ENCODE measurements around the gene PPP2R5A.
A peak's percentile ranks its signal among the peaks of the same experiment; 100 is the strongest.
"Not testable (repeated sequence)": the region's sequence is repeated elsewhere in the genome, so short reads cannot be mapped to it uniquely, and the experiment has no call there.

The PPP2R5A gene

GRCh38 chr1:212302745-212303383 is 17.7 kb downstream of the PPP2R5A start:
- peak; percentile 34 for DNase-seq

DNA sequence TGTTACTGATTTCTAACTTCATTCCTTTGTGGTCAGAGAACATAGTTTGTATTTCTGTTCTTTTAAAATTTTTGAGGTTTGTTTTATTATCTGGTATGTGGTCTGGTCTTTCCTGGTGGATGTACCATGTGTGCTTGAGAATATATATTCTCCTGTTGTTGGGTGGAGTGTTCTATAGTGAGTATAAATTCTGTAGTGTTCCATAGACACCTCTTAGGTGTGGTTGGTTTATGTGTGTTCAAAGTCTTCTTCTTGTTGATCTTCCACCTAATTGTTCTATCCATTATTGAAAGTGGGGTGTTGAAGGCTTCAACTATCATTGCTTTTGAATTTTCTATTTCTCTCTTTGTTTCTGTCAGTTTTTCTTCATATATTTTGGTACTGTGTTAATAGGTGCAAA is 20.1 kb downstream of the PPP2R5A start:
- DNase-seq: no peak

GRCh38 chr1:212305984-212306452 is 20.8 kb downstream of the PPP2R5A start:
- not testable (repeated sequence) for DNase-seq

GRCh38 chr1:212309967-212310366 is 24.8 kb downstream of the PPP2R5A start:
- no peak for DNase-seq

GRCh38 chr1:212310383-212310782 is 25.2 kb downstream of the PPP2R5A start:
- no peak for DNase-seq

DNA sequence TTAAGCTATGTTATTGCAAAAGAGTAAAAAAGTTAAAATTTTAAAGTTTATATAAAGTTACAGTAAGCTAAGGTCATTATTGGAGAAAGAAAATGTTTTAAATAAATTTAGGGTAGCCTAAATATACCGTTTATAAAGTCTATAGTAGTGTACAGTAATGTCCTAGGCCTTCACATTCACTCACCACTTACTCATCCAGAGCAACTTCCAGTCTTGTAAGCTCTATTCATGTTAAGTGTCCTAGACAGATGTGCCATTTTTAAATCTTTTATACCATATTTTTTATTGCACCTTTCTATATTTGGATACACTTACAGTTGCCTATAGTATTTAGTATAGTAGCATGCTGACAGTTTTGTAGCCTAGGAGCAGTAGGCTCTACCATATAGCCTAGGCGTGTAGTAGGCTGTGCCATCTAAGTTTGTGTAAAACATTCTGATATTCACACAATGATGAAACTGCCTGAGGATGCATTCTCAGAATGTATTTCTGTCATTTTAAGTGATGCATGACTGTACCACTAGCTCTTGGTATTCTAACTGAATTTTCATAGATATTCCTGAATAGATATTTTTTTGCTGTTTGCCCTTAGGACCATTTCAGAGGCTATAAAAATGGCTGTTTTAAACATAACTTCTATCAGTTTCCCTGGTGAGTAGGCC is 26.8 kb downstream of the PPP2R5A start:
- DNase-seq: peak; percentile 59

DNA sequence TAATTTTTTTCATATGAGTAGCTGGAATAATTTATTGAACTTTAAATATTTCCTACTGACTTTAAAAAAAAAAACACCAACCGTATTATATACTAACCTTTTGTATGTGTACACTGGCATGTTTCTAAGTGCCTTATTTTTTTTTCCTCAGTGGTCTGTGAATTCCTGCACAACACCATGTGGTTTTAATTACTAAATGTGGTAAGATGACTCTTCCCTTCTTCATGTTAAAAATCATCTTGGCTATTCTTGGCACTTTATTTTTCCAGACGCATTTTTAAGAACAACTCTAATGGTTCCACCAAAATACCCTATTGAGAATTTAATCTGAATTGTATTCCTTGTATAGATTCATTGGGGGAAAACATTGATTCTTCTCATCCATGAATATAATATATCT is 28.4 kb downstream of the PPP2R5A start:
- peak; percentile 68 for DNase-seq

GRCh38 chr1:212315184-212315583 is 30.0 kb downstream of the PPP2R5A start:
- no peak for DNase-seq

DNA sequence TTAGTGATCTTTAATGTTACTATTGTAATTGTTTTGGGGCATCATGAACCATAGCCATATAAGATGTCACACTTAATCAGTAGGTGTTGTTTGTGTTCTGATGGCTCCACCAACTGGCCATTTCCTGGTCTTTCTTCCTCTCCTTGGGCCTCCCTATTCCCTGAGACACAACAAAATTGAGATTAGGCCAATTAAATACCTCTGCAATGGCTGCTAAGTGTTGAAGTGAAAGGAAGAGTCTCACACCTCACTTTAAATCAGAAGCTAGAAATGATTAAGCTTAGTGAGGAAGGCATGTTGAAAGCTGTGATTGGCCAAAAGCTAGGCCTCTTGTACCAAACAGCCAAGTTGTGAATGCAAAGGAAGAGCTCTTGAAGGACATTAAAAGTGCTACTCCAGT is 30.7 kb downstream of the PPP2R5A start:
- peak; percentile 34 for DNase-seq

DNA sequence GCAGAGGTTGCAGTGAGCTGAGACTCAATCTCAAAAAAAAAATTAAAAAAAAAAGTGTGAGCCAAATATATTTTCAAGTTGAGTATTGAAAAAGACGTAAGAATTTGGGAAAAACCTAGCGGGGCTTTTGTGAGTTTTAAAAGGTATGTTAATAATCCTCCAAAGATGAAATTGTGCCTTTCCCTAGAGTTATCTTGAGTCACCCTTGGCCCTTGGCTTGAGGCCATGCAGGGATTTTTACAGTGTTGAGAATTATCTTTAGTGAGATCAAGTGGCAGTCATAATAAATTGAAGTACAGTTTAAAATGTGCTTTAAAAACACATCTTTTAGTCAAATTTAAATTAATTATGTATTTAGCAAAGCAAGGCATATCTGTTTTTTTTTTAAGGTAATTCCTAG is 32.7 kb downstream of the PPP2R5A start:
- DNase-seq: no peak

DNA sequence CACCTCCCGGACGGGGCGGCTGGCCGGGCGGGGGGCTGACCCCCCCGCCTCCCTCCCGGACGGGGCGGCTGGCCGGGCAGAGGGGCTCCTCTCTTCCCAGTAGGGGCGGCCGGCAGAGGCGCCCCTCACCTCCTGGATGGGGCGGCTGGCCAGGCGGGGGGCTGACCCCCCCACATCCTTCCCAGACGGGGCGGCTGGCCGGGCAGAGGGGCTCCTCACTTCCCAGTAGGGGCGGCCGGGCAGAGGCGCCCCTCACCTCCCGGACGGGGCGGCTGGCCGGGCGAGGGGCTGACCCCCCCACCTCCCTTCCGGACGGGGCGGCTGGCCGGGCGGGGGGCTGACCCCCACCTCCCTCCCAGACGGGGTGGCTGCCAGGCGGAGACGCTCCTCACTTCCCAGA is 35.8 kb downstream of the PPP2R5A start:
- not testable (repeated sequence) for DNase-seq

DNA sequence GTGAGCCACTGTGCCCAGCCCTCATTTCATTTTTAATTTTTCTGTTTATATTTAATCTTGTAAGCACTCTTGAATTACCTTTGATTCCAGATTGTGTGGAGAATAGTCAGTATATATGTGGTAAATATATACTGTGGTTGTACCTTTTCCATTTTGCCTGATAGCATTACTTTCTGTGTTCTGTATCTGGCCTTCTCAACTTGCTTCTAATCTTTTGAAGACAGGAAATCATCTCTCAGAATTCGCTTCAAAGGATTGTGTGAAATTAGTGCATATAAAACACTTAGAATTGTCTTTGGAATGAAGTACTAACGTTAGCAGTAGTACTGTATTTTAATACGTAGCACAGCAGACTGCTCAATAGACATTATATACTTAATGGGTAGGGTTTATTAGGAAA is 37.9 kb downstream of the PPP2R5A start:
- DNase-seq: no peak

GRCh38 chr1:212326541-212326940 is 41.3 kb downstream of the PPP2R5A start:
- DNase-seq: no peak

DNA sequence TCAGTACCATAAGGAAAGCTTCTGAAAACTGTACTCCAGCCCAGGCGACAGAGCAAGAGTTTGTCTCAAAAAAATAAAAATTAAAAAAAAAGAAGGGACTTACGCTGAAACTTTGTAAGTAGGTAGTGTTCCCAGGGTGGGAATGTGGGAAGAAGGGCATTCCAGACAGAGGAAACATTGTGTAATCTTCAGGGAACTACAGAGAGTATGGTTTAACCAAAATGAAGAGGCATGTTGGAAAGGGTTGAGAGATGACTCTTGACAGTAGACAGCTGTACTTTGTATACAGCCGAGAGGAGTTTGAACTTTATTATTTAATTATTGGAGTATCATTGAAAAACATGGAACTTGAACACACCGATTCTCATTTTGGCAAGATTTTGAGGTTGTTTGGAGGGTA is 43.0 kb downstream of the PPP2R5A start:
- DNase-seq: peak; percentile 11

DNA sequence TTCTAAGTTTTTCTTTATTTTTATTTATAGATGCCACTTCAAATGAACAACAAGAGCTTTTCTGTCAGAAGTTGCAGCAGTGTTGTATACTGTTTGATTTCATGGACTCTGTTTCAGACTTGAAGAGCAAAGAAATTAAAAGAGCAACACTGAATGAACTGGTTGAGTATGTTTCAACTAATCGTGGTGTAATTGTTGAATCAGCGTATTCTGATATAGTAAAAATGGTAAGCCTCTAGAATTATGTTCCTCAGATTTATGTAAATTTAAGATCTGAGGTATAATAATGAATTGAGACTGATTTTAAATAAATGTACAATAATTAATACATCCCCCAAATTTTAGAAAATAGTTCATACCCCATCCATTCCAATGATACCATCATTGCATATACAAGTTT is 43.9 kb downstream of the PPP2R5A start:
- no peak for DNase-seq

- DNase-seq: no peak
These were observed 55.9 kb downstream of the PPP2R5A start for GRCh38 chr1:212341090-212341489.

- no peak for DNase-seq
These were observed 59.7 kb downstream of the PPP2R5A start for GRCh38 chr1:212344905-212345304.

DNA sequence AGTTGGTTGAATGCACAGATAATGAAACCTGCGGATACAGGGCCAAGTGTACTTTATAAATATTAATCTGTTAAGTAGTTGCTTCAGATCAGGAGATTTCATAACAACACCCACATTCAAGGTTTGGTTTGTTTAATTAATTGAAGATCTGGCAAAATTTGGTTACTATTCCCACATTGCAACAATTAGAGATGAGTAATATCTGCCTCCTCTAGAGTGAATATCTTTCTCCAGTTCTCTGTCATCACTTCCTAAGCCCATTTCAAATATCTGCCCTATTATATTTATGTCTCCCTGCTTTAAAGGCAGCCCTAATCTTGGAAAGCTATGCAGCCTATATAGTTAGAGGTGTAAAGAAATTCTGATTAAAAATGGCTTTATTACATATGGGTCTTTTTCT is 61.4 kb downstream of the PPP2R5A start:
- DNase-seq: no peak

DNA sequence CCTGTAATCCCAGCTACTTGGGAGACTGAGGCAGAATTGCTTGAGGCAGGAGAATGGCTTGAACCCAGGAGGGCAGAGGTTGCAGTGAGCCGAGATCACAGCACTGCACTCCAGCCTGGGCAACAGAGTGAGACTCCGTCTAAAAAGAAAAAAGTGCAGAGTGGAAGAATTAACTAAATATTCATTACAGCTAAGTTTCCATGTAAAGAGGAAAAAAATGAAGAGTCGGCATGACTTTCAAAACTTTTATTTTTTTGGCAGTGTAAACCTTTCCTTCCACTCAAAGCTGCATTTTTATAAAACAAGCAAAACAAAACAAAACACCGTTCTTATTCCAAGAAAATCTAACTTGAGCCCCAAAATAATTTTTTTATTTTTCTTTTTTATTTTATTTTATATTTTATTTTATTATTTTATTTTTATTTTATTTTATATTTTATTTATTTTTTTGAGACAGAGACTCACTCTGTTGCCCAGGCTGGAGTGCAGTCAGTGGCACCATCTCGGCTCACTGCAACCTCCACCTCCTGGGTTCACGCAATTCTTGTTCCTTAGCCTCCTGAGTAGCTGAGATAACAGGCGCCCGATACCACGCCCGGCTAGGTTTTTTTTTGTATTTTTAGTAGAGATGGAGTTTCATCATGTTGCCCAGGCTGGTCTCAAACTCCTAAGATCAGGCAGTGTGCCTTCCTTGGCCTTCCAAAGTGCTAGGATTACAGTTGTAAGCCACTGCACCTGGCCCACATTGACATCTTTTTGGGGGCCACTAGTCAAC is 66.6 kb downstream of the PPP2R5A start:
- no peak for DNase-seq

DNA sequence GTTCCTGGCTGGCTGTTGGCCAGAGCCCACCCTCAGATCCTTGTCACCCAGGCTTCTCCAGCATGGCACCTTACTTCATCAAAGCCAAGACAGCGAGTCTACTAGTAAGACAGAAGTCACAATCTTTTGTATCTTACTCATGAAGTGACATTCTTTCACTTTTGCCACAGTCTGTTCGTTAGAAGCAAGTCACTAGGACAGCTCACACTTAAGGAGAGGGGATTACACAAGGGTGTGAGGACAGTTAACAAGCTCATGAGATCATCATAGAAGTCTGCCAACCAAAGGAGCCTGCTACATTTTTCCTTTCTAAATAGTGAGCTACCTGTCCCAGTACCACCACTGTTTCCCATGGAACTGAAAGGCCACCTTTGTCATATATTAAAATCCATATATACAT is 68.0 kb downstream of the PPP2R5A start:
- no peak for DNase-seq

DNA sequence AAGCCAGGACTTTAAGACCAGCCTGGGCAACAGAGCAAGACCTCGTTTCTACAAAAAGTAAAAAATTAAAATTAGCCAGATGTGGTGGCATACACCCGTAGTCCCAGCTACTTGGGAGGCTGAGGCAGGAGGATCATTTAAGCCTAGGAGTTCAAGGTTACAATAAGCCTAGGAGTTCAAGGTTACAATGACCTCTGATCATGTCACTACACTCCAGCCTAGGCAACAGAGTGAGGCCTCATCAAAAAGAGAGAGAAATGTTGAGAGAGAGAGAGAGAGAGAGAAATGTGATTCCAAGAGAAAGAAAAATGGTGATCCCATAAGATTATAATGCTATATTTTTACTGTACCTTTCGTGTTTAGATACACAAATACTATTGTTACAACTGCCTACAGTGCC is 69.3 kb downstream of the PPP2R5A start:
- DNase-seq: no peak

GRCh38 chr1:212355230-212355969 is 70.2 kb downstream of the PPP2R5A start:
- DNase-seq: peak; percentile 37

- no peak for DNase-seq
These were observed 74.7 kb downstream of the PPP2R5A start for GRCh38 chr1:212359794-212360479.

All from HCEC 1CT (cell line).